GM19035 (cell line): ENCODE data around the gene NUB1.

Experiments used
- ATAC-seq: cut with Tn5 transposase; IDR thresholded peaks from one replicate; pipeline ENCODE4 v1.9.1; 2021; ENCODE audit not compliant: unreplicated experiment

The NUB1 gene

GRCh38 chr7:151376218-151376902, 34.7 kb downstream of the NUB1 start:
- ATAC-seq, result no peak

GRCh38 chr7:151377406-151377805, 35.8 kb downstream of the NUB1 start:
- ATAC-seq, result no peak

- ATAC-seq, result no peak
Measured at GRCh38 chr7:151378011-151378410, 36.4 kb downstream of the NUB1 start.

GRCh38 chr7:151378496-151379192, 37.0 kb downstream of the NUB1 start:
- no peak for ATAC-seq

GRCh38 chr7:151379193-151379520, 37.5 kb downstream of the NUB1 start:
- no peak for ATAC-seq

- no peak for ATAC-seq
Measured at GRCh38 chr7:151379534-151380198, 38.1 kb downstream of the NUB1 start.

- ATAC-seq, result no peak
Measured at GRCh38 chr7:151380199-151381097, 38.8 kb downstream of the NUB1 start.

- ATAC-seq, result no peak
Measured at GRCh38 chr7:151381098-151381347, 39.4 kb downstream of the NUB1 start.

GRCh38 chr7:151381348-151382078, 39.9 kb downstream of the NUB1 start:
- ATAC-seq, result no peak

- ATAC-seq, result no peak
Measured at GRCh38 chr7:151382079-151382885, 40.7 kb downstream of the NUB1 start.

GRCh38 chr7:151383638-151384351, 42.2 kb downstream of the NUB1 start:
- no peak for ATAC-seq

GRCh38 chr7:151384352-151384697, 42.7 kb downstream of the NUB1 start:
- no peak for ATAC-seq

GRCh38 chr7:151384776-151385625, 43.4 kb downstream of the NUB1 start:
- no peak for ATAC-seq

- no peak for ATAC-seq
Measured at GRCh38 chr7:151385626-151386300, 44.2 kb downstream of the NUB1 start.

GRCh38 chr7:151386301-151387160, 44.9 kb downstream of the NUB1 start:
- no peak for ATAC-seq

- no peak for ATAC-seq
Measured at GRCh38 chr7:151387161-151388006, 45.8 kb downstream of the NUB1 start.
